H1 (cell line): ENCODE measurements around the gene PCDH9. TPM values are rescaled to one million over a fixed set of nuclear protein-coding genes. Genes with fewer than 3 reads are reported as not detected.

Experiments
- CTCF ChIA-PET: fragments of 300-600 bp; sonication (Branson Sonifier 250); formaldehyde crosslinking; loops from one replicate; lab custom pipeline; 2021; ENCODE audit not compliant: partially characterized antibody; lab: Charles Lee
- POLR2A ChIA-PET: fragments of 300-600 bp; sonication (Branson Sonifier 250); formaldehyde crosslinking; loops from one replicate; lab custom pipeline; 2021; ENCODE audit warnings: inconsistent platforms; ENCODE audit not compliant: partially characterized antibody; lab: Charles Lee
- DNase-seq, 2 experiments: peaks; one replicate each; pipeline versions ENCODE4 v3.0.0 to v3.0.0-alpha.2; 2010 to 2022; ENCODE audit warnings: low spot score in 2 of 2, low read depth in 1 of 2, mixed read lengths in 1 of 2
- FAIRE-seq: peaks from 2 replicates; lab custom pipeline; 2011; peaks lifted over from hg19 to GRCh38; lab: Jason Lieb, UNC
- H2AFZ ChIP-seq: 2 replicates; pipeline ENCODE4 v1.8.1; 2012; ENCODE audit warnings: low read length, inconsistent platforms
- H2AK5ac ChIP-seq: 2 replicates; pipeline ENCODE4 v1.6.1; 2013; ENCODE audit warnings: low read depth, low read length
- H2BK120ac ChIP-seq: replicated peaks from 2 replicates; pipeline ENCODE3; 2013; ENCODE audit warnings: low read depth, low read length, inconsistent platforms
- H2BK12ac ChIP-seq: 2 replicates; pipeline ENCODE4 v1.6.1; 2013; ENCODE audit warnings: low read depth, low read length
- H2BK15ac ChIP-seq: 2 replicates; pipeline ENCODE4 v1.6.1; 2013; ENCODE audit warnings: low read length
- H2BK20ac ChIP-seq: 2 replicates; pipeline ENCODE4 v1.6.1; 2013; ENCODE audit warnings: low read length
- H2BK5ac ChIP-seq: 2 replicates; pipeline ENCODE4 v1.6.1; 2013; ENCODE audit warnings: low read depth, low read length
- H3K14ac ChIP-seq: 2 replicates; pipeline ENCODE4 v1.6.1; 2013; ENCODE audit warnings: inconsistent platforms; ENCODE audit not compliant: insufficient read length
- H3K18ac ChIP-seq: 2 replicates; pipeline ENCODE4 v1.6.1; 2013; ENCODE audit warnings: low read length; ENCODE audit errors: extremely low read depth
- H3K23ac ChIP-seq: 2 replicates; pipeline ENCODE4 v1.6.1; 2013; ENCODE audit warnings: inconsistent platforms; ENCODE audit not compliant: insufficient read length
- H3K23me2 ChIP-seq: 2 replicates; pipeline ENCODE4 v1.6.1; 2013; ENCODE audit warnings: low read depth, low read length
- H3K27ac ChIP-seq: 2 replicates; pipeline ENCODE4 v1.6.1; 2011; ENCODE audit warnings: low read depth, low read length, inconsistent platforms
- H3K27me3 ChIP-seq, 4 experiments: replicated peaks in 1 of 4; 1 replicate in 1 of 4; 2 replicates in 3 of 4; pipeline versions ENCODE4 v1.6.1 to v1.8.1; 2011 to 2013; ENCODE audit warnings: low read length in 3 of 4, mild to moderate bottlenecking in 3 of 4, inconsistent platforms in 2 of 4, mixed read lengths in 2 of 4, moderate library complexity in 1 of 4; ENCODE audit not compliant: control insufficient read depth in 3 of 4, insufficient read depth in 3 of 4; ENCODE audit errors: extremely low read depth in 1 of 4
- H3K36me3 ChIP-seq, 4 experiments: 2 replicates each; pipeline versions ENCODE4 v1.6.1 to v1.8.1; 2011 to 2013; ENCODE audit warnings: mild to moderate bottlenecking in 4 of 4, low read length in 3 of 4, moderate library complexity in 2 of 4, control low read depth in 1 of 4, inconsistent platforms in 1 of 4; ENCODE audit not compliant: insufficient read depth in 4 of 4, control insufficient read depth in 2 of 4
- H3K4ac ChIP-seq: replicated peaks from 2 replicates; pipeline ENCODE3; 2013; ENCODE audit warnings: low read length, low read depth, mixed read lengths, inconsistent platforms; ENCODE audit not compliant: insufficient read length
- H3K4me1 ChIP-seq, 4 experiments: replicated peaks in 1 of 4; 1 replicate in 1 of 4; 2 replicates in 3 of 4; pipeline versions ENCODE4 v1.6.1 to v1.8.1; 2011 to 2013; ENCODE audit warnings: low read length in 3 of 4, inconsistent platforms in 2 of 4, mixed read lengths in 1 of 4; ENCODE audit not compliant: insufficient read depth in 4 of 4, control insufficient read depth in 3 of 4
- H3K4me2 ChIP-seq, 2 experiments: 2 replicates each; pipeline versions ENCODE4 v1.6.1 to v1.8.1; 2011 to 2013; ENCODE audit warnings: low read depth in 2 of 2, low read length in 2 of 2, control low read depth in 1 of 2, inconsistent platforms in 1 of 2, mild to moderate bottlenecking in 1 of 2; ENCODE audit not compliant: insufficient read depth in 1 of 2
- H3K4me3 ChIP-seq, 4 experiments: fragments of 200-600, 300-600 bp in 1 of 4; sonication (generic), shearing (Covaris generic), sonication (Bioruptor Twin) in 1 of 4; 2 replicates each; pipeline versions ENCODE4 v1.5.1 to v1.8.1; 2011 to 2016; ENCODE audit warnings: low read length in 4 of 4, low read depth in 3 of 4, control low read depth in 2 of 4, inconsistent platforms in 2 of 4, mild to moderate bottlenecking in 2 of 4, mixed read lengths in 1 of 4, moderate library complexity in 1 of 4; ENCODE audit not compliant: insufficient read depth in 2 of 4; ENCODE audit errors: extremely low read depth in 1 of 4
- H3K56ac ChIP-seq: replicated peaks from 2 replicates; pipeline ENCODE3; 2013; ENCODE audit warnings: low read depth, mild to moderate bottlenecking, mixed read lengths, low read length, inconsistent platforms; ENCODE audit not compliant: insufficient read length
- H3K79me1 ChIP-seq: 2 replicates; pipeline ENCODE4 v1.6.1; 2013; ENCODE audit warnings: low read depth, low read length, control low read depth
- H3K79me2 ChIP-seq, 2 experiments: 2 replicates each; pipeline versions ENCODE4 v1.6.1 to v1.8.1; 2012 to 2013; ENCODE audit warnings: low read length in 2 of 2, mild to moderate bottlenecking in 2 of 2, inconsistent platforms in 1 of 2; ENCODE audit not compliant: insufficient read depth in 2 of 2, control insufficient read depth in 1 of 2
- H3K9ac ChIP-seq, 4 experiments: replicated peaks in 1 of 4; 1 replicate in 1 of 4; 2 replicates in 3 of 4; pipeline versions ENCODE4 v1.6.1 to v1.8.1; 2011 to 2013; ENCODE audit warnings: low read depth in 3 of 4, low read length in 3 of 4, control low read depth in 2 of 4, mild to moderate bottlenecking in 2 of 4, moderate library complexity in 2 of 4, inconsistent platforms in 1 of 4; ENCODE audit errors: extremely low read depth in 1 of 4
- H3K9me3 ChIP-seq, 2 experiments: 2 replicates each; pipeline versions ENCODE4 v1.6.1 to v1.8.1; 2012 to 2013; ENCODE audit warnings: mild to moderate bottlenecking in 2 of 2, moderate library complexity in 2 of 2, control low read depth in 1 of 2, inconsistent platforms in 1 of 2, low read depth in 1 of 2, low read length in 1 of 2, mixed read lengths in 1 of 2; ENCODE audit not compliant: insufficient read depth in 2 of 2
- H4K20me1 ChIP-seq, 2 experiments: replicated peaks in 1 of 2; 2 replicates each; pipeline versions ENCODE3 to v1.8.1; 2011 to 2013; ENCODE audit warnings: inconsistent platforms in 2 of 2, low read length in 2 of 2, mild to moderate bottlenecking in 1 of 2; ENCODE audit not compliant: insufficient read depth in 2 of 2, control insufficient read depth in 1 of 2
- H4K5ac ChIP-seq: 2 replicates; pipeline ENCODE4 v1.6.1; 2013; ENCODE audit warnings: low read length, low read depth, mixed read lengths, inconsistent platforms; ENCODE audit not compliant: insufficient read length
- H4K8ac ChIP-seq: 2 replicates; pipeline ENCODE4 v1.8.0; 2013; ENCODE audit warnings: mild to moderate bottlenecking, moderate library complexity, low read length, inconsistent platforms; ENCODE audit not compliant: insufficient read depth; ENCODE audit errors: extremely low read depth
- H4K91ac ChIP-seq: replicated peaks from 2 replicates; pipeline ENCODE3; 2013; ENCODE audit warnings: low read length, mixed read lengths, inconsistent platforms; ENCODE audit not compliant: insufficient read length
- BACH1 ChIP-seq: IDR thresholded peaks from 2 replicates; pipeline ENCODE4 v1.6.1; 2012; ENCODE audit warnings: low read length, improper control_type of control experiment
- EGR1 ChIP-seq: IDR thresholded peaks from 2 replicates; pipeline ENCODE4 v1.6.1; 2011; ENCODE audit warnings: low read depth, low read length, borderline replicate concordance
- KDM1A ChIP-seq: fragments of 200-600, 300-600 bp; sonication (generic); IDR thresholded peaks from 2 replicates; pipeline ENCODE4 v1.7.1; 2016; ENCODE audit warnings: mild to moderate bottlenecking, low read length, borderline replicate concordance
- POU5F1 ChIP-seq: IDR thresholded peaks from 2 replicates; pipeline ENCODE4 v1.6.1; 2011; ENCODE audit warnings: low read depth, mild to moderate bottlenecking, low read length, moderate library complexity
- SAP30 ChIP-seq: fragments of 300-600 bp; sonication (generic); IDR thresholded peaks from 2 replicates; pipeline ENCODE4 v1.7.1; 2012; ENCODE audit warnings: low read length, moderate library complexity, mild to moderate bottlenecking, inconsistent platforms; ENCODE audit not compliant: insufficient read depth, insufficient replicate concordance
- SIRT6 ChIP-seq: IDR thresholded peaks from one replicate; pipeline ENCODE4 v1.7.1; 2012; ENCODE audit warnings: low read length, inconsistent platforms
- WGBS, 2 experiments: shearing (Covaris generic) in 1 of 2; methylation state at CpG; one replicate each; pipeline versions ENCODE4 v1.1.6 to v1.1.7; 2013 to 2015; ENCODE audit warnings: low lambda C conversion rate in 2 of 2, mixed read lengths in 2 of 2, inconsistent platforms in 1 of 2, low coverage in 1 of 2, missing lambda C conversion rate in 1 of 2; ENCODE audit not compliant: insufficient replicate concordance in 2 of 2, insufficient coverage in 1 of 2, insufficient read length in 1 of 2; ENCODE audit errors: extremely low coverage in 1 of 2, missing lambda C conversion rate in 1 of 2; 5-methylcytosine and 5-hydroxymethylcytosine counted together
- polyA plus RNA-seq, 7 experiments: library from polyadenylated mRNA; depleted of rRNA in 3 of 7; stranded (reverse) in 5 of 7; unstranded in 2 of 7; fragments of >200 nt in 5 of 7; fragments of 200-250 nt in 2 of 7; gene quantifications; 1 replicate in 5 of 7; 2 replicates in 1 of 7; 4 replicates in 1 of 7; pipeline versions ENCODE4 v1.2.1 to v1.2.3, GENCODE V29; 2011 to 2013; ENCODE audit warnings: missing spikeins in 2 of 7, mixed read lengths in 2 of 7
- total RNA-seq: library from RNA; stranded (reverse); fragmentation: NEBNext Ultra II Directional; extraction: Animal tissue kit (Norgen Biotek cat#: 25700); gene quantifications from 2 replicates; pipeline ENCODE4 v1.2.1, GENCODE V29; 2021

Gene PCDH9
- total and polyA plus RNA-seq, 2 of the 8 experiments (the other 6 are each of a cell fraction or from before 2014, with no cell fraction given), result 0.12 to 0.60 TPM

- no peak overlapping the region for H3K14ac ChIP-seq
- FAIRE-seq (no peak), DNase-seq (no peak)
- no peaks in the 10 kb centered on the region for H3K36me3 ChIP-seq
- no peak for TF ChIP-seq EGR1
- TF ChIP-seq SIRT6, result no peak
- TF ChIP-seq KDM1A, result no peak
- TF ChIP-seq POU5F1, result no peak
- TF ChIP-seq BACH1, result no peak
- no peak for TF ChIP-seq SAP30
- no peak overlapping the region for H3K23ac ChIP-seq
- no peak overlapping the region for H3K18ac ChIP-seq
- ChIA-PET CTCF (no interaction called here), POLR2A (no interaction called here)
- H2BK5ac ChIP-seq, result no peak overlapping the region
- no peak overlapping the region for H2BK12ac ChIP-seq
- no peaks in the 10 kb centered on the region for H3K9me3 ChIP-seq
- H3K9ac ChIP-seq, result no peak overlapping the region
- whole genome bisulfite sequencing, 2 experiments, result 92% methylated on average over 1 of the region's 1 CpG; no CpG with 5 or more reads in 1 of the 2 experiments
- H3K56ac ChIP-seq, result no peak overlapping the region
- H3K23me2 ChIP-seq, result no peaks in the 10 kb centered on the region
- H2AFZ ChIP-seq, result no peak overlapping the region
- H3K4me3 ChIP-seq, result no peak overlapping the region
- no peak overlapping the region for H4K8ac ChIP-seq
- H2BK120ac ChIP-seq, result no peak overlapping the region
- no peak overlapping the region for H2BK15ac ChIP-seq
- H3K27me3 ChIP-seq, result no peaks in the 10 kb centered on the region
- no peaks in the 10 kb centered on the region for H3K79me2 ChIP-seq
- H3K4me1 ChIP-seq, result no peaks in the 10 kb centered on the region
- no peak overlapping the region for H2BK20ac ChIP-seq
- H3K27ac ChIP-seq, result no peak overlapping the region
- no peaks in the 10 kb centered on the region for H3K79me1 ChIP-seq
- H3K4ac ChIP-seq, result no peak overlapping the region
- H4K5ac ChIP-seq, result no peak overlapping the region
- H2AK5ac ChIP-seq, result no peak overlapping the region
- no peaks in the 10 kb centered on the region for H4K20me1 ChIP-seq
- no peak overlapping the region for H4K91ac ChIP-seq
- no peak overlapping the region for H3K4me2 ChIP-seq
Measured at GRCh38 chr13:66362485-66362884, 867.7 kb downstream of the PCDH9 start.
